ENCODE results near the gene KSR1. TPM values are rescaled to one million over a fixed set of nuclear protein-coding genes. Genes with fewer than 3 reads are reported as not detected.

The KSR1 gene
- total and polyA plus RNA-seq, 2 of the 8 experiments (the other 6 are each of a cell fraction or from before 2014, with no cell fraction given), result 14.1 to 34.7 TPM

- no peak for FAIRE-seq
- H2BK12ac ChIP-seq (ENCODE audit: low read depth, low read length), result no peak overlapping the region
- no peak overlapping the region for H3K56ac ChIP-seq (replicated peaks; ENCODE audit: insufficient read length, low read depth, low read length)
- no peaks in the 10 kb centered on the region for H3K23me2 ChIP-seq (ENCODE audit: low read depth, low read length)
- H2BK20ac ChIP-seq (ENCODE audit: low read length), result no peak overlapping the region
- H2BK120ac ChIP-seq (replicated peaks; ENCODE audit: low read depth, low read length), result no peak overlapping the region
- no peaks in the 10 kb centered on the region for H3K36me3 ChIP-seq (ENCODE audit: control insufficient read depth in 2 of 4, insufficient read depth in 4 of 4, low read length in 3 of 4)
- no peaks in the 10 kb centered on the region for H4K20me1 ChIP-seq (replicated peaks in 1 of 2; ENCODE audit: control insufficient read depth in 1 of 2, insufficient read depth in 2 of 2, low read length in 2 of 2)
- DNase-seq (ENCODE audit: low read depth in 1 of 2, low spot score in 2 of 2), result no peak
- no peak overlapping the region for H3K4me3 ChIP-seq (ENCODE audit: extremely low read depth in 1 of 4, insufficient read depth in 2 of 4, low read depth in 3 of 4, low read length in 4 of 4)
- no peak overlapping the region for H3K4me2 ChIP-seq (ENCODE audit: insufficient read depth in 1 of 2, low read depth in 2 of 2, low read length in 2 of 2)
- no peak overlapping the region for H2AK5ac ChIP-seq (ENCODE audit: low read depth, low read length)
- H4K91ac ChIP-seq (replicated peaks; ENCODE audit: insufficient read length, low read length), result no peak overlapping the region
- H3K9ac ChIP-seq (replicated peaks in 1 of 4; ENCODE audit: extremely low read depth in 1 of 4, low read depth in 3 of 4, low read length in 3 of 4), result no peak overlapping the region
- no peak overlapping the region for H4K5ac ChIP-seq (ENCODE audit: insufficient read length, low read depth, low read length)
- no peaks in the 10 kb centered on the region for H3K79me1 ChIP-seq (ENCODE audit: low read depth, low read length)
- CTCF ChIA-PET (ENCODE audit: partially characterized antibody), result interaction anchor here (0.6 to 2.3 kb wide), 12 partner anchors 8 to 171 kb away, joined by 3 to 15 read pairs (median 5); no protein-coding TSS in a partner anchor
- no peaks in the 10 kb centered on the region for H3K79me2 ChIP-seq (ENCODE audit: control insufficient read depth in 1 of 2, insufficient read depth in 2 of 2, low read length in 2 of 2)
- no peak overlapping the region for H3K14ac ChIP-seq (ENCODE audit: insufficient read length)
- H3K4me1 ChIP-seq (replicated peaks in 1 of 4; ENCODE audit: control insufficient read depth in 3 of 4, insufficient read depth in 4 of 4, low read length in 3 of 4), result no peaks in the 10 kb centered on the region; a peak in 1 of 7 replicates
- POLR2A ChIA-PET (ENCODE audit: partially characterized antibody), result no interaction called here
- H2BK5ac ChIP-seq (ENCODE audit: low read depth, low read length), result no peak overlapping the region
- no peak overlapping the region for H3K23ac ChIP-seq (ENCODE audit: insufficient read length)
- WGBS, 2 experiments (ENCODE audit: extremely low coverage in 1 of 2, insufficient coverage in 1 of 2, insufficient read length in 1 of 2, insufficient replicate concordance in 2 of 2, low coverage in 1 of 2, low lambda C conversion rate in 2 of 2, missing lambda C conversion rate in 1 of 2), result 84% methylated on average over 16 of the region's 21 CpGs; no CpG with 5 or more reads in 1 of the 2 experiments
- H3K27ac ChIP-seq (ENCODE audit: low read depth, low read length), result no peak overlapping the region
- no peaks in the 10 kb centered on the region for H3K9me3 ChIP-seq (ENCODE audit: insufficient read depth in 2 of 2, low read depth in 1 of 2, low read length in 1 of 2)
- H2BK15ac ChIP-seq (ENCODE audit: low read length), result no peak overlapping the region
- no peak overlapping the region for H2AFZ ChIP-seq (ENCODE audit: low read length)
- no peaks in the 10 kb centered on the region for H3K27me3 ChIP-seq (replicated peaks in 1 of 4; ENCODE audit: control insufficient read depth in 3 of 4, extremely low read depth in 1 of 4, insufficient read depth in 3 of 4, low read length in 3 of 4)
- H3K4ac ChIP-seq (replicated peaks; ENCODE audit: insufficient read length, low read depth, low read length), result no peak overlapping the region
- no peak overlapping the region for H3K18ac ChIP-seq (ENCODE audit: extremely low read depth, low read length)
- peak overlapping the region; percentile 79 for H4K8ac ChIP-seq (ENCODE audit: extremely low read depth, insufficient read depth, low read length)
- TF ChIP-seq CTCF (IDR thresholded peaks at IDR 0.05; ENCODE audit: control extremely low read depth in 1 of 3, insufficient read depth in 1 of 3, low read depth in 1 of 3, low read length in 3 of 3), result no peak
- no peak for TF ChIP-seq KDM4A (IDR thresholded peaks at IDR 0.05; ENCODE audit: low read depth, low read length, severe bottlenecking)
- TF ChIP-seq TEAD4 (IDR thresholded peaks at IDR 0.05; ENCODE audit: low read depth, low read length), result no peak
- no peak for TF ChIP-seq KDM1A (IDR thresholded peaks at IDR 0.05; ENCODE audit: borderline replicate concordance, low read length)
- TF ChIP-seq SIN3A (conservative IDR thresholded peaks at IDR 0.05 in 1 of 2, IDR thresholded peaks at IDR 0.05 in 1 of 2; ENCODE audit: low read depth in 1 of 2, low read length in 2 of 2), result no peak
- TF ChIP-seq BCL11A (IDR thresholded peaks at IDR 0.05; ENCODE audit: low read depth in 2 of 2, low read length in 2 of 2), result no peak
- TF ChIP-seq E2F6 (IDR thresholded peaks at IDR 0.05), result no peak
- no peak for TF ChIP-seq EZH2 (IDR thresholded peaks at IDR 0.05; ENCODE audit: low read depth, low read length, severe bottlenecking)
Measured at GRCh38 chr17:27429666-27430382, 26.4 kb upstream of the KSR1 start.

Measured in H1 (cell line).